Lower lobe of right lung (tissue), 2 donors: ENCODE measurements around the gene BUD31. TPM values are rescaled to one million over a fixed set of nuclear protein-coding genes. Genes with fewer than 3 reads are reported as not detected.
A peak's percentile ranks its signal among the peaks of the same experiment; 100 is the strongest.
"Not testable (repeated sequence)": the region's sequence is repeated elsewhere in the genome, so short reads cannot be mapped to it uniquely, and the experiment has no call there.

ENCODE experiments used
- ATAC-seq, 2 donors: fragments of 200-7000 bp; cut with Tn5 transposase; one replicate each; pipeline ENCODE4 v1.9.1; 2020 to 2022; ENCODE audit warnings: mild to moderate bottlenecking in 2 of 2, moderate library complexity in 2 of 2
- DNase-seq: peaks from one replicate; pipeline ENCODE4 v3.0.0-alpha.2; 2020
- H3K27ac ChIP-seq: fragments of 200-600 bp; one replicate; pipeline ENCODE4 v1.8.0; 2022
- H3K27me3 ChIP-seq: fragments of 200-600 bp; one replicate; pipeline ENCODE4 v1.8.0; 2022; ENCODE audit warnings: low read depth
- H3K36me3 ChIP-seq: fragments of 200-600 bp; one replicate; pipeline ENCODE4 v1.8.0; 2022; ENCODE audit warnings: mild to moderate bottlenecking
- H3K4me1 ChIP-seq: fragments of 200-600 bp; one replicate; pipeline ENCODE4 v1.8.0; 2022
- H3K4me3 ChIP-seq: fragments of 200-600 bp; one replicate; pipeline ENCODE4 v1.8.0; 2022; ENCODE audit warnings: mild to moderate bottlenecking
- H3K9me3 ChIP-seq: fragments of 200-600 bp; one replicate; pipeline ENCODE4 v1.8.0; 2022
- intact Hi-C: fragments of 100-400 bp; cut with DNase I; formaldehyde crosslinking; loops from one replicate; pipeline ENCODE4 v1.11.0; 2022
- total RNA-seq: library from RNA; stranded (reverse); fragmentation: NEBNext Ultra II Directional; extraction: Animal tissue kit (Norgen Biotek cat#: 25700); gene quantifications from one replicate; pipeline ENCODE4 v1.2.1, GENCODE V29; 2021
- TF ChIP-seq, protein P1 (sequence below): fragments of 200-600 bp; IDR thresholded peaks from one replicate; pipeline ENCODE4 v1.8.0; 2022; ENCODE audit warnings: antibody characterized with exemption, mild to moderate bottlenecking
- donor health status: DM: no; HTN: yes; CAD: no; lungs with severe emphysema.

Gene BUD31
- total RNA-seq, 1 donor from 2014 or later, result 64.2 TPM

- H3K36me3 ChIP-seq, result peaks cover 65% of the 10 kb centered on the region
- H3K4me3 ChIP-seq, result no peak overlapping the region
- intact Hi-C loops, result no loop called here
- TF ChIP-seq, protein P1, sequence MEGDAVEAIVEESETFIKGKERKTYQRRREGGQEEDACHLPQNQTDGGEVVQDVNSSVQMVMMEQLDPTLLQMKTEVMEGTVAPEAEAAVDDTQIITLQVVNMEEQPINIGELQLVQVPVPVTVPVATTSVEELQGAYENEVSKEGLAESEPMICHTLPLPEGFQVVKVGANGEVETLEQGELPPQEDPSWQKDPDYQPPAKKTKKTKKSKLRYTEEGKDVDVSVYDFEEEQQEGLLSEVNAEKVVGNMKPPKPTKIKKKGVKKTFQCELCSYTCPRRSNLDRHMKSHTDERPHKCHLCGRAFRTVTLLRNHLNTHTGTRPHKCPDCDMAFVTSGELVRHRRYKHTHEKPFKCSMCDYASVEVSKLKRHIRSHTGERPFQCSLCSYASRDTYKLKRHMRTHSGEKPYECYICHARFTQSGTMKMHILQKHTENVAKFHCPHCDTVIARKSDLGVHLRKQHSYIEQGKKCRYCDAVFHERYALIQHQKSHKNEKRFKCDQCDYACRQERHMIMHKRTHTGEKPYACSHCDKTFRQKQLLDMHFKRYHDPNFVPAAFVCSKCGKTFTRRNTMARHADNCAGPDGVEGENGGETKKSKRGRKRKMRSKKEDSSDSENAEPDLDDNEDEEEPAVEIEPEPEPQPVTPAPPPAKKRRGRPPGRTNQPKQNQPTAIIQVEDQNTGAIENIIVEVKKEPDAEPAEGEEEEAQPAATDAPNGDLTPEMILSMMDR, result no peak
- no peaks in the 10 kb centered on the region for H3K27me3 ChIP-seq
- ATAC-seq (no peak), DNase-seq (no peak)
- H3K27ac ChIP-seq, result no peak overlapping the region
- no peaks in the 10 kb centered on the region for H3K9me3 ChIP-seq
- peaks cover 43% of the 10 kb centered on the region for H3K4me1 ChIP-seq
These were observed 24.2 kb upstream of the BUD31 start for GRCh38 chr7:99384523-99384922.

- no peak overlapping the region for H3K4me3 ChIP-seq
- no peak for ATAC-seq
These were observed 23.2 kb upstream of the BUD31 start for GRCh38 chr7:99385564-99385963.

GRCh38 chr7:99386584-99387238 lies 22.1 kb upstream of the BUD31 start:
- peaks cover 80% of the 10 kb centered on the region for H3K36me3 ChIP-seq
- no peak overlapping the region for H3K27ac ChIP-seq
- H3K27me3 ChIP-seq, result no peaks in the 10 kb centered on the region
- H3K4me3 ChIP-seq, result no peak overlapping the region
- DNase-seq (no peak), ATAC-seq (peak; percentile 40 to 50)
- H3K9me3 ChIP-seq, result no peaks in the 10 kb centered on the region
- TF ChIP-seq, protein P1, result peak; percentile 30
- intact Hi-C loops, result no loop called here
- H3K4me1 ChIP-seq, result peaks cover 21% of the 10 kb centered on the region

More at GRCh38 chr7:99385564-99385963, 23.2 kb upstream of the BUD31 start:
- Histone ChIP-seq H3K9me3 (no peaks in the 10 kb centered on the region), H3K27ac (peak overlapping the region; percentile 24), H3K27me3 (no peaks in the 10 kb centered on the region), H3K36me3 (peaks cover 75% of the 10 kb centered on the region), H3K4me1 (peaks cover 32% of the 10 kb centered on the region)
- DNase-seq, result no peak
- intact Hi-C loops, result no loop called here
- TF ChIP-seq, protein P1, result no peak

DNA sequence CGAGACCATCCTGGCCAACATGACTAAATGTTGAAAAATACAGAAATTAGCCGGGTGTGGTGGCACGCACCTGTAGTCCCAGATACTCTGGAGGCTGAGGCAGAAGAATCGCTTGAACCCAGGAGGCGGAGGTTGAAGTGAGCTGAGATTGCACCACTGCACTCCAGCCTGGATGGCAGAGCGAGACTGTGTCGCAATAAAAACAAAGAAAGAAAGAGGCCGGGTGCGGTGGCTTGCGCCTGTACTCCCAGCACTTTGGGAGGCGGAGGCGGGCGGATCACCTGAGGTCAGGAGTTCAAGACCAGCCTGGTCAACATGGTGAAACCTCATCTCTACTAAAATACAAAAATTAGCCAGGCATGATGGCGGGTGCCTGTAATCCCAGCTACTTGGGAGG lies 21.5 kb upstream of the BUD31 start:
- H3K36me3 ChIP-seq, result peaks cover 82% of the 10 kb centered on the region
- intact Hi-C loops, DNase-seq, H3K27ac ChIP-seq, H3K9me3 ChIP-seq, ATAC-seq, H3K4me3 ChIP-seq, H3K27me3 ChIP-seq: not testable (repeated sequence)
- peaks cover 22% of the 10 kb centered on the region for H3K4me1 ChIP-seq

DNA sequence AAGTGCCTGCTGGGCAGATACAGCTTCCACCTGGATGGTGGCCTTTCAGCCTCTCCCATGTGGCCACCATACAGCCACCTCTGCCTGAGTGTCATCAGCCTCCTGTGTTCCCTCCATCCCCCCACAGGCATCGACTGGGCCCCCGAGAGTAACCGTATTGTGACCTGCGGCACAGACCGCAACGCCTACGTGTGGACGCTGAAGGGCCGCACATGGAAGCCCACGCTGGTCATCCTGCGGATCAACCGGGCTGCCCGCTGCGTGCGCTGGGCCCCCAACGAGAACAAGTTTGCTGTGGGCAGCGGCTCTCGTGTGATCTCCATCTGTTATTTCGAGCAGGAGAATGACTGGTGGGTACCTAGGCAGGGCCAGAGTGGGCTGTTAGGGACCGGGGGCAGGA lies 20.9 kb upstream of the BUD31 start:
- Histone ChIP-seq H3K27me3 (no peaks in the 10 kb centered on the region), H3K27ac (no peak overlapping the region), H3K4me3 (no peak overlapping the region), H3K36me3 (peaks cover 83% of the 10 kb centered on the region), H3K4me1 (peaks cover 28% of the 10 kb centered on the region), H3K9me3 (no peaks in the 10 kb centered on the region)
- ATAC-seq (no peak), DNase-seq (no peak)
- TF ChIP-seq, protein P1, result no peak
- intact Hi-C loops, result no loop called here

GRCh38 chr7:99389772-99390171 lies 19.0 kb upstream of the BUD31 start:
- Histone ChIP-seq H3K9me3 (no peaks in the 10 kb centered on the region), H3K4me3 (no peak overlapping the region), H3K36me3 (peaks cover 84% of the 10 kb centered on the region), H3K27ac (no peak overlapping the region), H3K4me1 (peaks cover 34% of the 10 kb centered on the region), H3K27me3 (no peaks in the 10 kb centered on the region)
- intact Hi-C loops, result no loop called here
- TF ChIP-seq, protein P1, result no peak
- DNase-seq (no peak), ATAC-seq (no peak)
